DMS153 treated with DMSO at 0.1 percent for 48 hours (cell line): ENCODE results near the gene PSD2.
A peak's percentile ranks its signal among the peaks of the same experiment; 100 is the strongest.

Experiments used
- DNase-seq: peaks from one replicate; lab custom pipeline; 2025; ENCODE audit not compliant: unreplicated experiment; lab: John Stamatoyannopoulos, UW

Gene PSD2

GRCh38 chr5:139835656-139836055 lies 40.0 kb downstream of the PSD2 start:
- DNase-seq: no peak

- no peak for DNase-seq
Observed at GRCh38 chr5:139836469-139837208, 41.0 kb downstream of the PSD2 start.

GRCh38 chr5:139837711-139838380 lies 42.2 kb downstream of the PSD2 start:
- no peak for DNase-seq

- no peak for DNase-seq
Observed at GRCh38 chr5:139838381-139839197, 43.0 kb downstream of the PSD2 start.

GRCh38 chr5:139839232-139839815 lies 43.7 kb downstream of the PSD2 start:
- DNase-seq: no peak

- DNase-seq: no peak
Observed at GRCh38 chr5:139839918-139840317, 44.3 kb downstream of the PSD2 start.

- DNase-seq: no peak
Observed at GRCh38 chr5:139841549-139841948, 45.9 kb downstream of the PSD2 start.

GRCh38 chr5:139842321-139842720 lies 46.7 kb downstream of the PSD2 start:
- DNase-seq: no peak

GRCh38 chr5:139843991-139844390 lies 48.4 kb downstream of the PSD2 start:
- no peak for DNase-seq

GRCh38 chr5:139844472-139845145 lies 49.0 kb downstream of the PSD2 start:
- DNase-seq: peak; percentile 5

- no peak for DNase-seq
Observed at GRCh38 chr5:139845846-139846681, 50.5 kb downstream of the PSD2 start.

GRCh38 chr5:139847091-139847490 lies 51.5 kb downstream of the PSD2 start:
- no peak for DNase-seq

- no peak for DNase-seq
Observed at GRCh38 chr5:139847790-139848507, 52.3 kb downstream of the PSD2 start.

GRCh38 chr5:139848508-139849100 lies 53.0 kb downstream of the PSD2 start:
- no peak for DNase-seq

GRCh38 chr5:139849501-139849900 lies 53.9 kb downstream of the PSD2 start:
- DNase-seq: no peak

GRCh38 chr5:139849942-139850341 lies 54.3 kb downstream of the PSD2 start:
- DNase-seq: no peak

GRCh38 chr5:139850423-139851016 lies 54.9 kb downstream of the PSD2 start:
- DNase-seq: no peak

- DNase-seq: no peak
Observed at GRCh38 chr5:139851558-139851957, 56.0 kb downstream of the PSD2 start.

GRCh38 chr5:139852696-139853095 lies 57.1 kb downstream of the PSD2 start:
- DNase-seq: no peak
